Common myeloid progenitor, CD34-positive (primary cell): ENCODE measurements around the gene CKS1B. TPM values are rescaled to one million over a fixed set of nuclear protein-coding genes. Genes with fewer than 3 reads are reported as not detected.
A peak's percentile ranks its signal among the peaks of the same experiment; 100 is the strongest.

Source experiments
- CTCF ChIA-PET: fragments of 350-600 bp; sonication (Branson Sonifier 250); formaldehyde crosslinking; loops from one replicate; lab custom pipeline; 2021; ENCODE audit warnings: antibody characterized with exemption; lab: Charles Lee
- POLR2A ChIA-PET: fragments of 350-600 bp; sonication (Branson Sonifier 250); formaldehyde crosslinking; loops from one replicate; lab custom pipeline; 2021; ENCODE audit warnings: antibody characterized with exemption; lab: Charles Lee
- DNase-seq, 3 donors: peaks; one replicate each; pipeline versions ENCODE4 v3.0.0 to v3.0.0-alpha.2; 2013
- H3K27ac ChIP-seq, 2 experiments: 1 replicate in 1 of 2; 2 replicates in 1 of 2; pipeline ENCODE4 v1.7.0; 2013; ENCODE audit warnings: inconsistent platforms in 2 of 2, low read length in 2 of 2, mild to moderate bottlenecking in 2 of 2, low read depth in 1 of 2, moderate library complexity in 1 of 2; ENCODE audit not compliant: severe bottlenecking in 2 of 2, insufficient read depth in 1 of 2, poor library complexity in 1 of 2
- H3K27me3 ChIP-seq, 5 experiments: replicated peaks in 2 of 5; 1 replicate in 3 of 5; 2 replicates in 2 of 5; pipeline versions ENCODE4 v1.6.1 to v1.7.0; 2013; ENCODE audit warnings: low read length in 4 of 5, mild to moderate bottlenecking in 2 of 5, moderate library complexity in 2 of 5, inconsistent platforms in 1 of 5; ENCODE audit not compliant: insufficient read depth in 5 of 5, control insufficient read depth in 4 of 5
- H3K36me3 ChIP-seq, 4 experiments: 1 replicate in 2 of 4; 2 replicates in 2 of 4; pipeline versions ENCODE4 v1.6.1 to v1.7.0; 2013; ENCODE audit warnings: low read length in 3 of 4, control low read depth in 1 of 4, mild to moderate bottlenecking in 1 of 4; ENCODE audit not compliant: control insufficient read depth in 4 of 4, insufficient read depth in 4 of 4
- H3K4me1 ChIP-seq, 4 experiments: 1 replicate in 3 of 4; 2 replicates in 1 of 4; pipeline versions ENCODE4 v1.6.1 to v1.7.1; 2013; ENCODE audit warnings: low read length in 3 of 4, mild to moderate bottlenecking in 3 of 4, control low read depth in 1 of 4, inconsistent platforms in 1 of 4, moderate library complexity in 1 of 4; ENCODE audit not compliant: control insufficient read depth in 4 of 4, insufficient read depth in 4 of 4; ENCODE audit errors: control extremely low read depth in 1 of 4
- H3K4me3 ChIP-seq, 7 experiments: 1 replicate in 4 of 7; 2 replicates in 3 of 7; pipeline versions ENCODE4 v1.5.1 to v1.7.0; 2013; ENCODE audit warnings: mild to moderate bottlenecking in 7 of 7, low read length in 6 of 7, moderate library complexity in 6 of 7, inconsistent platforms in 2 of 7, low read depth in 2 of 7, control low read depth in 1 of 7; ENCODE audit not compliant: insufficient read depth in 4 of 7, control insufficient read depth in 1 of 7; ENCODE audit errors: extremely low read depth in 1 of 7
- H3K9me3 ChIP-seq, 5 experiments: 1 replicate in 4 of 5; 2 replicates in 1 of 5; pipeline versions ENCODE4 v1.6.1 to v1.7.1; 2013; ENCODE audit warnings: low read length in 4 of 5, mild to moderate bottlenecking in 2 of 5, inconsistent platforms in 1 of 5, low read depth in 1 of 5, moderate library complexity in 1 of 5; ENCODE audit not compliant: control insufficient read depth in 4 of 5, insufficient read depth in 2 of 5; ENCODE audit errors: control extremely low read depth in 1 of 5
- WGBS: methylation state at CpG from one replicate; pipeline ENCODE4 v1.1.5; 2013; ENCODE audit not compliant: insufficient coverage; 5-methylcytosine and 5-hydroxymethylcytosine counted together
- polyA plus RNA-seq: library from polyadenylated mRNA; unstranded; fragments of 120-200 nt; gene quantifications from one replicate; pipeline ENCODE4 v1.2.1, GENCODE V29; 2013

The CKS1B gene
- 31.7 TPM for polyA plus RNA-seq

GRCh38 chr1:154974102-154974807 lies at the start of gene CKS1B:
Gene CKS1B, plus strand, starts transcription at chr1:154974681. Its CDS starts 65 bp downstream, at chr1:154974746.
- Histone ChIP-seq H3K4me3 (peak within 1 kb of the TSS; percentile 64 to 97 (median 89)), H3K4me1 (peaks cover 32 to 73% (median 72%) of the 10 kb centered on the region in 4 experiments), H3K27ac (peak within 1 kb of the TSS; percentile 95 to 98), H3K9me3 (no peaks in the 10 kb centered on the region), H3K27me3 (no peaks in the 10 kb centered on the region), H3K36me3 (peaks cover 0 to 7% (median under 1%) of the 10 kb centered on the region in 4 experiments)
- peak; percentile 99 to 100 (median 100) for DNase-seq
- 0% methylated on average over 42 of the region's 47 CpGs for WGBS
- ChIA-PET CTCF (interaction anchor here (0.9 to 20.2 kb wide), 9 partner anchors 10 to 111 kb away, joined by 3 to 320 read pairs (median 4); partner anchors contain the start of genes FLAD1, LENEP, PMVK and ZBTB7B), POLR2A (interaction anchor here (0.8 to 1.7 kb wide), 5 partner anchors 9 to 26 kb away, joined by 3 to 6 read pairs (median 4); partner anchors contain the start of genes FLAD1 and PYGO2)

- peaks cover 6 to 36% (median 32%) of the 10 kb centered on the region in 4 experiments for H3K4me1 ChIP-seq
- no peaks in the 10 kb centered on the region for H3K27me3 ChIP-seq
- 100% methylated on average over 2 of the region's 3 CpGs for WGBS
- H3K27ac ChIP-seq: peak overlapping the region; percentile 31 to 65
- CTCF ChIA-PET: interaction anchor here (0.9 to 1.6 kb wide), 6 partner anchors 9 to 152 kb away, joined by 3 to 5 read pairs (median 3); no protein-coding TSS in a partner anchor
- H3K4me3 ChIP-seq: peak overlapping the region in 2 of 7 experiments; percentile 20 to 32
- peaks cover 8 to 55% (median 27%) of the 10 kb centered on the region in 4 experiments for H3K36me3 ChIP-seq
- no peaks in the 10 kb centered on the region for H3K9me3 ChIP-seq
- peak in 2 of 3 donors; percentile 71 to 75 for DNase-seq
- POLR2A ChIA-PET: interaction anchor here (1.4 kb wide), 1 partner anchor 11 kb away, joined by 5 read pairs; the partner anchor contains the start of gene PMVK
Measured at GRCh38 chr1:154925335-154926170, 48.9 kb upstream of the CKS1B start.

GRCh38 chr1:154926201-154926600 lies 48.3 kb upstream of the CKS1B start:
- POLR2A ChIA-PET: interaction anchor here (1.4 kb wide), 1 partner anchor 11 kb away, joined by 5 read pairs; the partner anchor contains the start of gene PMVK
- CTCF ChIA-PET: interaction anchor here (0.9 to 1.9 kb wide), 4 partner anchors 10 to 153 kb away, joined by 3 to 9 read pairs (median 3); partner anchors contain the start of gene PMVK
- peaks cover 6 to 38% (median 32%) of the 10 kb centered on the region in 4 experiments for H3K4me1 ChIP-seq
- WGBS: 54% methylated on average over 12 of the region's 13 CpGs
- no peaks in the 10 kb centered on the region for H3K9me3 ChIP-seq
- H3K27me3 ChIP-seq: no peaks in the 10 kb centered on the region
- H3K36me3 ChIP-seq: peaks cover 10 to 58% (median 28%) of the 10 kb centered on the region in 4 experiments
- no peak for DNase-seq
- H3K4me3 ChIP-seq: peak overlapping the region in 3 of 7 experiments; percentile 16 to 32 (median 20)
- H3K27ac ChIP-seq: peak overlapping the region; percentile 31 to 65

GRCh38 chr1:154931940-154932487 lies 42.5 kb upstream of the CKS1B start:
- no peak overlapping the region for H3K27ac ChIP-seq
- no peak overlapping the region for H3K4me3 ChIP-seq
- H3K9me3 ChIP-seq: no peaks in the 10 kb centered on the region
- peaks cover 4 to 28% (median 17%) of the 10 kb centered on the region in 4 experiments for H3K36me3 ChIP-seq
- ChIA-PET POLR2A (no interaction called here), CTCF (interaction anchor here (1.0 to 1.4 kb wide), 2 partner anchors 11 to 12 kb away, joined by 3 to 4 read pairs; no protein-coding TSS in a partner anchor)
- DNase-seq: no peak
- H3K27me3 ChIP-seq: no peaks in the 10 kb centered on the region
- 93% methylated on average over 4 of the region's 11 CpGs for WGBS
- H3K4me1 ChIP-seq: peaks cover 2 to 30% (median 18%) of the 10 kb centered on the region in 4 experiments

- ChIA-PET POLR2A (no interaction called here), CTCF (interaction anchor here (0.9 to 1.9 kb wide), 2 partner anchors 10 kb away, joined by 3 to 6 read pairs; no protein-coding TSS in a partner anchor)
- Histone ChIP-seq H3K36me3 (peaks cover 3 to 14% (median 9%) of the 10 kb centered on the region in 4 experiments), H3K27me3 (no peaks in the 10 kb centered on the region), H3K9me3 (no peaks in the 10 kb centered on the region), H3K27ac (no peak overlapping the region), H3K4me3 (no peak overlapping the region), H3K4me1 (peaks cover 8 to 44% (median 33%) of the 10 kb centered on the region in 4 experiments)
- DNase-seq: no peak
- 82% methylated on average over 3 of the region's 5 CpGs for WGBS
Measured at GRCh38 chr1:154934358-154934948, 40.0 kb upstream of the CKS1B start.
